Ramos (cell line): ENCODE measurements around the gene PMM2.

Experiments
- in situ Hi-C: fragments of 300-500 bp; cut with MboI; formaldehyde crosslinking; loops from one replicate; pipeline ENCODE4 v1.14.3; 2022; ENCODE audit warnings: low sequenced_read_pairs; ENCODE audit not compliant: unreplicated experiment

PMM2 gene

DNA sequence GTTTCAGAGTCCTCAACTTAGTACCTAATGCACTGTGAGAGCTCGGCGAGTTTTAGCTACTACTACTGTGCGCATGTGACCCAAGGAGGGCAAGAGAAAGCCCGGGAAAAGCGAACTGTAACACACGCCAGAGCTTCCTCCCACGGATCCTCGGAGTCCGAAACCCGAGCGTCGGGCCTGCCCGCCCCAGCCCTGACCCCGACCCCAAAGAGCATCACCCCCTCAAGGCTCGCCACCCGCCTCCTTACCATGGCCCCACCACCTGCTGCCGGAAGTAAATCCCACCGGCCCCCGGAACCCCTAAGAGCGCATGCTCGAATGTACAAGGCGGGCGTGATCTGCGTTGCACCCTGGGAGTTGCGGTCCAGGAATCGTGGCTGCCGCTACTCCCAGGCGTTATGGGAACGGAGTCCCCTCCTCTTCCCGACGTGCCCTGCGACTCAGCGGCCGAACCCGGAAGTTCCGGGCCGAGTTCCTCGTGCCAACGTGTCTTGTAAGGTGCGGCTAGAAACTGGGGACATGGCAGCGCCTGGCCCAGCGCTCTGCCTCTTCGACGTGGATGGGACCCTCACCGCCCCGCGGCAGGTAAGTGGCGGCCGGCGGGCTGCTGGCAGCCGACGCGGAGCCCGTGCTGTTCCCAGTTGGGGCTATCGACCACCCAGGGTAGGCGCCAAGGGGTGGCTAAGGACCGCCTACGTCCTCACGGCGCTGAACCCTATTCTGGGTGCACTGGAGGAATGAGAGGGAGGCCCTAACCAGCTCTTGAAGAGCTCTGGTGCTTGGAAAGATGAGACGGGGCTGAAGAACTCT, at the start of gene PMM2, which contains the start of gene TMEM186:
Gene PMM2 (plus strand): TSS at position 476 of the 810 bp plus-strand sequence. CDS start 44 bp downstream, at position 520.
Gene TMEM186 (minus strand): TSS at position 276 of the 810 bp plus-strand sequence. CDS start 25 bp downstream, at position 251.
- in situ Hi-C loops: no loop called here

DNA sequence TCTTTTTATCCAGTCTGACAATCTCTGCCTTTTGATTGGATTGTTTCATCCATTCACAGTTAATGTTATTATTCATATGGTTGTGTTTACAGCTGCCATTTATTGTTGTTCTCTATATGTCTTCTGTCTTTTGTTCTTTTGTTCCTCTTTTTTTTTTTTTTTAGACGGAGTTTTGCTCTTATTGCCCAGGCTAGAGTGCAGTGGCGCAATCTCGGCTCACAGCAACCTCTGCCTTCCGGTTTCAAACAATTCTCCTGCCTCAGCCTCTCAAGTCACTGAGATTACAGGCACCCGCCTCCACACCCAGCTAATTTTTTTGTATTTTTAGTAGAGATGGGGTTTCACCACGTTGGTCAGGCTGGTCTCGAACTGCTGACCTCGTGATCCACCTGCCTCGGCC, 48.7 kb upstream of the PMM2 start:
- in situ Hi-C loops: loop anchor here (5.0 kb wide), 1 partner anchor 33 kb away; no protein-coding TSS in a partner anchor

DNA sequence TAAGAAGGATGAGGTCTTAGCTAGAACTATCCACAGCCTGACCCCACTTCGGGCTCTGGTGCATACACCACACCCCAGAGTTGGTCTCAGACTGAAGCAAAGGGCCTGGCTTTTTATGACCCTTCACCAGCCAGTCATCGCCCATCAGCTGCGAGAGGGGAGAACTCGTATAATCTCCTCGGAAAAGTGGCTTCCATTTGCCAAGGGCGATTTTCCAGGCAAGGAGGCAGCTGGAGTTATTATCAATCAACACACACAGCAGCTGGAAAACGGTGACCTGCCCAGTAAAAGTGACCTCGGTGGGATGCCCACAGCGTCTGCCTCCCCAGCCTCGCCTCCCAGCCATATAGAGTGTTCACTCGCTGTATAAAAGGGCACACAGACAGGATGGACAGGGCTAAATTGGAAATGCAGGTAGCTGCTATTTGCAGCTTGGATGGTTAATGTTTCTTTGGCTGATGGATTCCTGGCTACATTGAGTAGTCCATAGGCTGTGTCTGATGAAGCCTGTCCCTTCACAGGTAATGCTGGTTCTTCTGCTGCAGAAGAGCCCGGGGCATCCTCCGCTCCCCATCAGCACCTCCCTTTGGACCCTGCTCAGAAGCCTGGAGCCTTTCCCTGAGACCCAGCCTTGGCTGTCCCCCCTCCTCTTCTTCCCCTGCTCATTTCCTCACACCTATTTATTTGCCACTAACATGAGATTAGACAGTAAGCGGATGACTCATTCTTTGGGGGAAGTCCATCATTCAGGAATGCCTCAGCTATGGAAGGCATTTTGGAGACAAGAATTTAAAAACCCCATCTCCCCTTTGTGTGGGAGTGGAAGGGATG, 45.9 kb upstream of the PMM2 start:
- in situ Hi-C loops: no loop called here

DNA sequence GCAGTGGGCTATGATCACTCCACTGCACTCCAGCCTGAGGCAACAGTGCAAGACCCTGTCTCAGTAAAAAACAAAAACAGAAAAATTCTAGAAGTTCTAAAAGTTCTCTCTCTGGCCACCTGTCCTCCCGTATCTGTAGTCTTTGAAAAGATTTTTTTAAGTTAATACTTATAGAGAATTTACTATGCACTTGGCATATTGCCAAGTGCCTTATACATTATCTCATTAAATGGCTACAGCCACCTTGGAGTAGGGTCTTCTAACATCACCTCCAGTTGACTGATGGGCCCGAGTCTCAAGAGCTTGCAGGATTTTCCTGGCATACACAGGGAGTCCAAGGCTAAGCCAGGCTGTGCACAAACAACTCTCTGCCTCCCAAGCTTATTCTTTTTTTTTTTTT, 44.9 kb upstream of the PMM2 start:
- in situ Hi-C loops: no loop called here

DNA sequence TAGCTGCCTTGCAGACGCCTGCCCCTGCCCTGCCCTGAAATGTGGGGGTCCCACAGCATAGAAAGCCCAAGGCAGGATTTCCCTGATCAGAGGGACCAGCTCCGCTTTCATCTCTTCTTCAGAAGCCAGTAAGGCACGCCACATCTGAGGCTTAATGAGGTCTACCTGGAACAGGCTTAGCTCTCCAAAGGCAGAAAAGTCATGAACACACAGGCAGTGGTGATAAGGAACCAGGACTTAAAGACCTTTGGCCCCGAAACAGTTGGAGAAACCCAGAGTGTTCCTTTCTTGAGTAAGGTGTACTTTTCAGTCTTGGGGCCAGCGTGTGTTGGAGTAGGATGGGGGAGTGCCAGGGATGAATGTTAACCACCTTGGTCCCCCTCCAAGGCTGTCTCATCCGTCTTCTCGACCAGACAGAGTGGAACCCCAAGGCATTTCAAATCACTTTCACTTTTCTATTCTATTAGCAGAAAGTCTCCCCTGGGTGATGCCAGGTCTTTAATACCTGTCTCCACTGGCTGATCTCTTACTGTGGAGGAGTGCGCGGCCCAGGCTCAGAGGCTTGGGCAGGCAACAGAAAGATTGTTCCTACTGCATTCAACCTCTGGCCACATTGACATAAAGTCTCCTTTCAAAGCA, 44.1 kb upstream of the PMM2 start:
- in situ Hi-C loops: no loop called here

DNA sequence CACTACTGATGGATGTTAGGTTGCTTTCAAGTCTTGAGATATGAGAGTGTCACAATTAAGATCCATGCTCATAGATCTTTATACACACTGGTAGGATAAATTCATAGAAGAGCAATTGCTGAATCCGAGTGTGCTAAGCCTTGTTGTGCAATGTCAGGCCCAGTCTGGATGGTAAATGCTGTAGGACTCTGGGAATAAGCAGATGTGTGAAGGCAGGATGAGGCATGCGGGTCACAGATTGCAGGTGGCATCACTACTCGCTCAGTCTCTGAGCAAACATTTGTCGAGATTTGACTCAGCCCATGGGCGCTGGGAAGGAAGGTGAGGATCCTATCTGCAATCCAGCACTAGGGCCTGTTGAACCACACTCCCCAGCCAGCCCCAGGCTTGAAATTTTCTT, 40.9 kb upstream of the PMM2 start:
- in situ Hi-C loops: no loop called here

DNA sequence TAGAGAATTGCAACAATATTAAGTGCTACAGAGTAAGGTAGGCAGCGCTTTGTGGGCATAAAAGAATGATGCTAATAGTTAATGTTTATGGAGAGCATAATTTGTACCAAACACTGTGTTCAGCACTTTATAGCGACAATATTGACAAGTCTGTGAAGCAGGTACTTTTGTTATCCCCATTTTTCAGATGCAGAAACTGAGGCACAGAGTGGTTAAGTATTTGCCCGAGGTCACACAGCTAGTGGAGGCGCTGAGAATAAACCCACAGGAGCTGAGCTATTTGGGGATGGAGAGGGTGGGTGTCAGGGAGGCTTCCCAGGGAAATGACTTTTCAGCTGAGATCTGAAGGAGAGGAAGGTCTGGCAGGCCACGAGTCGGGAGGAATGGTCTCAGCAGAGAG, 39.6 kb upstream of the PMM2 start:
- in situ Hi-C loops: no loop called here

DNA sequence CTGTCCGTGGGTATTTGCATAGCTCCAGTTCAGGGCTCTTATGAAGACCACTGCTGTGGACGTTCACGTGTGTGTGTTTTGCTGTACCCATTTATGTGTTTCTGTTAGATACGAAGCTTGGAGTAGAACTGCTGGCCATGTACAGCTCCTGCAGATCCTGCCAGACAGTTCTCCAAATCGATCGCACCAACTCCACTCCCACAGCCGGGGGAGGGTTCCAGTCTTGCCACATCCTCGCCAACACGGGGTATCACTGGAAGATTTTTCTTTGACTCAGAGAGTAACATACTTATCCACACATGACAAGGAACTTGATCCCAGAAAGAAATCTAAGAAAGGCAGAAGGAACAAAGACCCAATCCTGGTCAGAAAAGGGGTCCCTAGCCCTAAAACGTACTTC, 37.6 kb upstream of the PMM2 start:
- in situ Hi-C loops: no loop called here

DNA sequence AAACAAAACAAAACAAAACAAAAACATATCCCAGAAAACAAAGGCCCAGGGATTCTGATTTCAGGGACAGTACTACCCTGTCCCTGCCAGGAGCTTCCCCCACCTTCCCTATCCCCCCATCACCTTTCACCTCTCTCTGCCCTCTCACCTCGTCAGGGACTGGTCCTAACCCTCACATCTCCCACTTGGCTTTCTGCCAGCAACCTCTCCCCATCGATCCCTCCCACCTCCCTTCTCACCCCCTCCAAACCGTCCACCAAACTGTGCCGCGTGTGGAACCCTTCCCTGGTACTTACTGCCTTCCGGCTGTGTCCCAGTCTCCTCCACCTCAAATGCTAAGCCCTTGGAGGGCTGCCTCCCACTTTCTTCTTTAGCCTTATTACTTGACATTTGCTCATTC, 36.6 kb upstream of the PMM2 start:
- in situ Hi-C loops: no loop called here

DNA sequence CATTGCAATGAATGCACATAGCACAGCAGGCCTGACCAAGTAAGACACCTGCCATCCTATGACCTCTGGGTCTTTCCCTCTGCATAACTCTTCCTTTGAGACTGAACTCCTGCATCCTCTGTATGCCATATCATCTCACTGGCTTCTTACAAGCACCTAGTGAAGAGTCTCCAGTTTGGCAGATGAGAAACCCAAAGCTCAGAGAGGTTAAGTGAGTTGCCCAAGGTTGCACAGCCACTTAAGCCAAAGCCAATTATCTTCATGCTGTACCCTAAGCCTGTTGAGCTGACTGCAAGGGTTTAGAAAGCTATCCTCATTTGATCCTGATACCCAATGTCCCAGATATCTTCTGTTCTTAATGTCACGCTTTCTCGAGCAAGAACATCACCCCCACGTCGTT, 35.4 kb upstream of the PMM2 start:
- in situ Hi-C loops: no loop called here

DNA sequence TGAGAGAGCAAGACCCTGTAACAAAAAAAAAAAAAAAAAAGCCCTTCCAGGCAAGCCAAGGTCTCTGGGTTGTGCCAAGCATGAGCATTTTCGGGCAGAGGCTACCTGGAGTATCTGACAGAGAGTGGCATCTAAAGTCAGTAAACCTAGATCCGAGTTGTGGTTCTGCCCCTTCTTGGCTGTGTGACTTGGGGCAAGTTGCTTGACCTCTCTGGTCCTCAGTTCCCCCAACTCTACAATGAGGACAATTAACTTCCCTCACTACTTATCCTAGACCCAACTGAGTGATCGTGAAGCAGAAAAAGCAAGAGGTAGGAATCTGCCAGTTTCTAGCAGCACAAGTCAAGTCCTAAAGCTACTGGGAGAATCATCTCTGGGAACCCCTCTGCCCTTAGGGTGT, 34.6 kb upstream of the PMM2 start:
- in situ Hi-C loops: no loop called here

DNA sequence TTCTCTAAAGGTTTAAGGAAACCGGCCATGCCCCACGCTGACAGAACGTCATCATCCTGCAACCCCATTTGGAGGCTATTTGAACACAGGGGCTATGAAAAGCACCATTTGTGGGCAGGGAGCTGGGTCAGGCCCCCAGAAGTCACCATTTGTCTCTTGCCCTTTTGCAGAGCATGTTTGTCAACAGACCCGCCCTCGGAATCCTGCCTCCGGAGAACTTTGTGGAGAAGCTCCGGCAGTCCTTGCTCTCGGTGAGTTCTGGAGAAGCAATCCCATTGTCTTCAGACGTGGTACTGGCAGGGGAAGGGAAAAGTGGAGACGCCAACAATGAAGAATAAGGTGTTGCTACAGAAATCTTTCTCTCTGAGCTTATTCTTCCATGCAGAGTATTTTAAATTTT, 33.7 kb upstream of the PMM2 start:
- in situ Hi-C loops: no loop called here

DNA sequence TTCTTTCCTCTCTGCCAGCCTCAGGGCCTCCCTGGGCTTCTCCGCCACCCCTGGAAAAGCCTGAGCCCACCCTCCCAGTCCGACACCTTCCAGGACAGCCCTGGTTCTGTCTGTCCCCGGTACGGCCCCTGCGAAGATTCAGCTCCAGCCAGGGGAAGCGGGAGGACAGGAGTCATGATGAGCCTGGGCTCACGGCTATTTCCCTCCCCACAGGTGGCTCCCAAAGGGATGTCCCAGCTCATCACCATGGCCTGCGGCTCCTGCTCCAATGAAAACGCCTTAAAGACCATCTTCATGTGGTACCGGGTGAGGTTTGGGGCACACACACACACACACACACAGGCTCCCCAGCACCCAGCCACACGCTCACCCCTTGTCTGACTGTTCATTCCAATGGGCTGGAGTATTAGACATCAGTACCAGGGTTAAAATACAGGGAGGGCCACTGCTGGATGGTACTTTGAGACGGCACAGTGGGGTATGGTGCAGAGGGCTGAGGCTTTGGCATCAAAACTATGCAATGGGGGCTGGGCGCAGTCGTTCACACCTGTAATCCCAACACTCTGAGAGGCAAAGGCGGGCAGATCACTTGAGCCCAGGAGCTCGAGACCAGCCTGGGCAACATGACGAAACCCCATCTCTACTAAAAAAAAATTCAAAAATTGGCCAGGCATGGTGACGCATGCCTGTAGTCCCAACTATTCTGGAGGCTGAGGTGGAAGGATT, 33.0 kb upstream of the PMM2 start:
- in situ Hi-C loops: no loop called here

DNA sequence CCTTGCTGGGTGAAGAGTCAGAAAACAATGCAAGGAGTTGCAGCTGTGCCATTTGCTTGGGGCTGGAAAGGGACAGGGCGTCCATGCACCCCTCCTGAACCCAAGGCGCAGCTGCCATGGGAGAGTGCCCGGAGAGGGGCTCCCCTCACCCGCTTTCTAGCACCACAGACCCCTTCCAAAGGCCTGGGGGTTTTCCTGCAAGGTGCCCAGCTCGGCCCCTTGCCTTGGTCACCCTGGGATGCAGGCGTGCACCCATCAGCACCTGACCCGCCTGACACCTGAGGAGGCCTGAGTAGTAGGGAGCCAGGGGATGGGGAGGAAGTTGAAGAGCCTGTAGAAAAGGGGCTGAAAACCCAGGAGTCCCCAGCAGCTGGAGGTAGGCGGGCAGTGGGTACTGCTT, 30.5 kb upstream of the PMM2 start:
- in situ Hi-C loops: no loop called here

DNA sequence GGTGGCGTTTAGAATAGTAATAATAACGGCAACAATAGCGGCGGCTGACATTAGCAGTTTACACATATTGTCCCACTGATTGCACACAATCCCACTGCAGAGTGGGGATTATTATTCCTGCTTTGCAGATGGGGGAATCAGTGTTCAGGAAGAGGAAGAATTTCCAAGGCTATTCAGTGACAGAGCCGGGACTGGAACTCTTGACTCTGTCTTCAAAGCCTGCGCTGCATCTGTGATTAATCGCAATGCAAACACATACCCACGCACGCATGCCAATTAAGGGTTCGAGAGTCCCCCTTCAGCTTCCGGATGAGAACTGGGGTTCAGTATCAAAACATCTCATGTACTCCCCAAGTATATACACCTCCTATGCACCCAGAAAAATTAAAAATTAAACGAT, 29.4 kb upstream of the PMM2 start:
- in situ Hi-C loops: no loop called here

DNA sequence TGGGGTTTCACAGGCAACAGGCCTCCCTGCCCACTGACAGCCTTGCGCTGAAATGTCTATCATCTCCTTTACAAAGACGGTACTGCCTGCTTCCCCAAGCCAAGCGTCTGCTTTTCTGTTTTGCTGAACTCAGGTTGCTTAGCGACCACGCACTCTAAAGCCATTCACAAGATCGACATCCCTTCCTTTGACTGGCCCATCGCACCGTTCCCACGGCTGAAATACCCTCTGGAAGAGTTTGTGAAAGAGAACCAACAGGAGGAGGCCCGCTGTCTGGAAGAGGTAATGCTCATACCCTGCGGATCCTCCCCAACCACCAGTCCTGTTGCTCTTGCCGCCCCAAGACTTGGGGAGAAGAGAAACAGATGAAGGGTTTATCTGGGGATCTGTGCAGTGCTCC, 28.9 kb upstream of the PMM2 start:
- in situ Hi-C loops: no loop called here

DNA sequence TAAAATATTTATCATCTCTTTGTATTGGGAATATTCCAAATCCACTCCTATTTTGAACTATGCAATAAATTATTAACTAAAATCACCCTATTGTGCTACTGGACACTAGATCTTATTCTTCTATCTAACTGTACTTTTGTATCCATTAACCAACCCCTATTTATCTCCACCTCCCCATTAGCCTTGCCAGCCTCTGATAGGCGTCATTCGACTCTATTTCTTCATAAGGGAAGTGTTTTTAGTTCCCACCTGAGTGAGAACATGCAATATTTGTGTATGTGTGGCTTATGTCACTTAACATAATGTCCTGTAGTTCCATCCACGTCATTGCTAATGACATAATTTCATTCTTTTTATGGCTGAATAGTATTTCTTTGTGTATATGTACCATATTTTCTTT, 24.1 kb upstream of the PMM2 start:
- in situ Hi-C loops: no loop called here

DNA sequence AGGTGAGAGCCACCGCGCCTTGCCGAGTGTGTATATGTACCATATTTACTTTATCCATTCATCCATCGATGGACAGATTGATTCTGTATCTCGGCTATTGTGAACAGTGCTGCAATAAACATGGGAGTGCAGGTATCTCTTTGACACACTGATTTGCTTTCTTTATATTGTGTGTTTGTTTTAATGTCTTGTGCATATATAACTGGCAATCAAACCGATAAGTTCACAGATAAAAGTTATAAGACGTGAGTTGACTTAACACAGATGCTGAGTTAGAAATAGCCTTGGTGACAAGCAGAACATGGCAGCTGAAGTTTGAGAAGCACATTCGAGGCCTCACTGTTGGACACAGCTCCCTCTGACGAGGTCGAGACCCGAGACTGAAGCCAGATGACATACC, 23.4 kb upstream of the PMM2 start:
- in situ Hi-C loops: no loop called here

DNA sequence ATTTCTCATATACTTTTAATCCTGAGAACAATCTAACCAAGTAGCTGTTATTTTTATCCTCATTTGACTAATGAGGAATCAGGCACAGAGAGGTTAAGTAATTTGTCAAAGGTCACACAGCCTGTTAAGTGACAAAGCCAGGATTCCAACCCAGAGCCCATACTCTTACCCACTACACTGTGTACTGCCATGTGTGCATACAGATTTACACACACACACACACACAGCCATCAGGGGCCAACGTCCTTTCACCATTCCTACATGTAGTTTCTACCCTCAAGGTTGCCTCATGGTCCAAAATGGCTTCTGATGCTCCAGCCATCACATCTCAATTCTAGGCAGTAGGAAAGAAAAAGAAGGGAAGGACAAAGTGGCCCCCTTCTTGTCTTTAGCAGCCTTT, 22.3 kb upstream of the PMM2 start:
- in situ Hi-C loops: no loop called here

DNA sequence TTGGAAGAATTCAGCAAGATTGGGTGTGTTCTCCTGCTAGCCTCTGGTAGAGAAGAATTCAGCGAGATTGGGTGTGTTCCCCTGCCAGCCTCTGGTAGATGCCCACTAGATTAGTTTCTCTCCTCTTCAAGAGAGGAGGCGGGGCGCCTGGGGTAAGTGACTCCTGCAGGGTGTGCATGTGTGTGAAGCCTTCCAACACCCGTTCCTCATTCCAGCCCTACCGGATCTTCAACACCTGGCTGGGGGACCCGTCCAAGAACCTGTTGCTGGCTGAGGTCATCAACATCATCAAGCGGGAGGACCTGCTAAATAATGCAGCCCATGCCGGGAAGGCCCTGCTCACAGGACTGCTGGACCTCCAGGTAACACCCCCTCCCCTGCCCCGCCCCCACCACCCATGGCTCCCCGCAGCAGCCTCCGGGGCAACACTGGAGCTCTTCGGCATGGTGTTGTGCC, 21.5 kb upstream of the PMM2 start:
- in situ Hi-C loops: no loop called here
